ENCODE measurements around the gene KLF2.

KLF2 gene

DNA sequence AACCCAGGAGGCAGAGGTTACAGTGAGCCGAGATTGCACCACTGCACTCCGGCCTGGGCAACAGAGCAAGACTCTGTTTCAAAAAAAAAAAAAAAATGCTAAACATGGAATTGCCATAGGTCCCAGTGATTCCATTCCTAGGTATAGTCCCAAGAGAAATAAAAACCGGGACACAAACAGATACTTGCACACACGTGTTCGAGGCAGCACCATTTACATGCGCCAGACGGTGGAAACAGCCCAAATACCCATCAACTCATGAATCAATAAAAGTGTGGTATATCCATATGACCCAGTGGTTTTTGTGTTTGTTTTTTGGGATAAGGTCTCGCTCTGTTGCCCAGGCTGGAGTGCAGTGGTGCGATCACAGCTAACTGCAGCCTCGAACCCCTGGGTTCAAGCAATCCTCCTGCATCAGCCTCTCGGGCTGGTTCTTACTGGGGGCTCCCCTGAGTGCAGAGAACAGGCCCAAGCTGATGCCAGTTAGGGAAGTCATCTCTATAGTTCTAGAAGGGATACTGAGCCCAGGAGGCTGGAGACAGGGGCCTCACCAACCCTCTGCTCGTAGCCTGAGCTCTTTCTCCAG is 8.5 kb downstream of the KLF2 start:
- TF ChIP-seq, protein P1, sequence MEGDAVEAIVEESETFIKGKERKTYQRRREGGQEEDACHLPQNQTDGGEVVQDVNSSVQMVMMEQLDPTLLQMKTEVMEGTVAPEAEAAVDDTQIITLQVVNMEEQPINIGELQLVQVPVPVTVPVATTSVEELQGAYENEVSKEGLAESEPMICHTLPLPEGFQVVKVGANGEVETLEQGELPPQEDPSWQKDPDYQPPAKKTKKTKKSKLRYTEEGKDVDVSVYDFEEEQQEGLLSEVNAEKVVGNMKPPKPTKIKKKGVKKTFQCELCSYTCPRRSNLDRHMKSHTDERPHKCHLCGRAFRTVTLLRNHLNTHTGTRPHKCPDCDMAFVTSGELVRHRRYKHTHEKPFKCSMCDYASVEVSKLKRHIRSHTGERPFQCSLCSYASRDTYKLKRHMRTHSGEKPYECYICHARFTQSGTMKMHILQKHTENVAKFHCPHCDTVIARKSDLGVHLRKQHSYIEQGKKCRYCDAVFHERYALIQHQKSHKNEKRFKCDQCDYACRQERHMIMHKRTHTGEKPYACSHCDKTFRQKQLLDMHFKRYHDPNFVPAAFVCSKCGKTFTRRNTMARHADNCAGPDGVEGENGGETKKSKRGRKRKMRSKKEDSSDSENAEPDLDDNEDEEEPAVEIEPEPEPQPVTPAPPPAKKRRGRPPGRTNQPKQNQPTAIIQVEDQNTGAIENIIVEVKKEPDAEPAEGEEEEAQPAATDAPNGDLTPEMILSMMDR (IDR thresholded peaks at IDR 0.05), result no peak
- H3K4me3 Mint-ChIP-seq, result no peak overlapping the region
- no peak for DNase-seq
- H3K4me1 Mint-ChIP-seq, result no peaks in the 10 kb centered on the region
- no peaks in the 10 kb centered on the region for H3K9me3 Mint-ChIP-seq
- H3K27ac Mint-ChIP-seq, result no peak overlapping the region
- H3K36me3 Mint-ChIP-seq (ENCODE audit: low read depth), result no peaks in the 10 kb centered on the region
- peaks cover 84% of the 10 kb centered on the region for H3K27me3 Mint-ChIP-seq (ENCODE audit: low read depth, poor library complexity)

DNA sequence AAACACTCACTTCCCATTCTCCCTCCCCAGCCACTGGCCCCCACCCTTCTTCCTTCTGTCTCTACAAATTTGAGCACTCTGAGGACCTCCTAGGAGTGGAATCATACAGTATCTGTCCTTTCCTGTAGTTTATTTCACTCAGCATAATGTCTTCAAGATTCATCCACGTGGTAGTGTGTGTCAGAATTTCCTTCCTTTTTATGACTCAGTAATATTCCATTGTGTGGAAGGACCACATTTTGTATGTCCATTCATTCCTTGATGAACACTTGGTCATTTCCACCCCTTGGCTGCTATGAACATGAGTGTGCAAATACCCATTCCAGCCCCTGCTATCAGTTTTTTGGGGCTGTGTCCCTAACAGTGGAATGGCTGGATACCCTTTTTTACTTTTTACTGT is 9.8 kb downstream of the KLF2 start:
- TF ChIP-seq, protein P1 (IDR thresholded peaks at IDR 0.05), result no peak
- Mint-ChIP-seq H3K27me3 (ENCODE audit: low read depth, poor library complexity) (peaks cover 82% of the 10 kb centered on the region), H3K9me3 (no peaks in the 10 kb centered on the region), H3K36me3 (ENCODE audit: low read depth) (no peaks in the 10 kb centered on the region), H3K27ac (no peak overlapping the region), H3K4me1 (peaks cover 5% of the 10 kb centered on the region), H3K4me3 (no peak overlapping the region)
- no peak for DNase-seq

GRCh38 chr19:16335226-16335625 is 10.6 kb downstream of the KLF2 start:
- TF ChIP-seq, protein P1 (IDR thresholded peaks at IDR 0.05), result no peak
- H3K4me3 Mint-ChIP-seq, result no peak overlapping the region
- peaks cover 75% of the 10 kb centered on the region for H3K27me3 Mint-ChIP-seq (ENCODE audit: low read depth, poor library complexity)
- H3K36me3 Mint-ChIP-seq (ENCODE audit: low read depth), result no peaks in the 10 kb centered on the region
- H3K9me3 Mint-ChIP-seq, result no peaks in the 10 kb centered on the region
- peaks cover 5% of the 10 kb centered on the region for H3K4me1 Mint-ChIP-seq
- H3K27ac Mint-ChIP-seq, result no peak overlapping the region
- DNase-seq, result no peak

DNA sequence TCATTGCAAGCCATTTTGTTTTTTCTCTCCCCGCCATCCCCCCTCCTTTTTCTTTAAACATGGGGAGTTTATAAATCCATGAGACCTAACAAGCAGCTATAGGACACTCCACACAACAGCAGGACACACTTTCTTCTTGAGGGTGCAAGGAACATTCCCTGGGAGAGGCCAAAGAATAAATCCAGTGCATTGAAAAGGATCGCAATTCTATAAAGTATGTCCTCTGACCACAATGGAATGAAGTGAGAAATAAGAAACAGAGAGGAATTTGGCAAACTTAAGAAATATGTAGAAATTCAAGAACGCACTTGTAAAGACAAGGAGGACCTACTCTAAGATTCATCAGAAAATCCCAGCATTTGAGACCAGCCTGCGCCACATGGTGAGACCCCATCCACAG is 11.9 kb downstream of the KLF2 start:
- no peak overlapping the region for H3K4me3 Mint-ChIP-seq
- peaks cover 5% of the 10 kb centered on the region for H3K4me1 Mint-ChIP-seq
- H3K36me3 Mint-ChIP-seq (ENCODE audit: low read depth), result no peaks in the 10 kb centered on the region
- peaks cover 65% of the 10 kb centered on the region for H3K27me3 Mint-ChIP-seq (ENCODE audit: low read depth, poor library complexity)
- H3K27ac Mint-ChIP-seq, result no peak overlapping the region
- TF ChIP-seq, protein P1 (IDR thresholded peaks at IDR 0.05), result no peak
- no peaks in the 10 kb centered on the region for H3K9me3 Mint-ChIP-seq
- DNase-seq, result no peak

DNA sequence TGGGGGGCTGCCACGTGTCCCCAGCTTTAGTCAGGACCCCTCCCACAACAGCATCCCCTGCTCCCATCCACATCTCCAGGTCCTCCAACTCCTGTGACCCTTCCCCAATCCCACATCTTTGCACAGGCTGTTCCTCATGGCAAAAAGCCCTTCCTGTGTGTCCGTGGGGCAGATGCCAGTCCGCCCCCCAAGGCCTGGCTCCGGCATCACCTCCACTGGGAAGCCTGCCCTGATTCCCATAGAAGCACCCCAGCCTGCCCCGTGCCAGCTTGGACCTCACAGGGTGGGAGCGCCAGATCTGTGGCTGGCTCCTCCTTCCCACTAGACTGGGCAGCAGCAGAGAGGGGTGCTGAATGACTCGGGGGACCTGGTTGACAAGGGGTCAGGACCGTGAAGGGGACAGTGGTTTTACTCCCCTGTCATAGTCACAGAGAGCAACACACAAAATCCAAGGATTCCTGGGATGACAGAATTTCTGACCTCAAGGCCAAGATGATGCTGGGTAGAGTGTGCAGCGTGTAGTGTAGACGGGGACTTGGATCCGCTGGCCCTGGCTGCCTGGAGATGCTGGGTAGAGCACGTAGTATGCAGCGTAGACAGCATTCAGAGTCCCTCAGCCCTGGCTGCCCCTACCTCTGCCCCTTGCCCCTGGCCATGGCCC is 13.3 kb downstream of the KLF2 start:
- TF ChIP-seq, protein P1 (IDR thresholded peaks at IDR 0.05), result no peak
- no peak overlapping the region for H3K4me3 Mint-ChIP-seq

More for the DNA sequence above, 13.3 kb downstream of the KLF2 start:
- Mint-ChIP-seq H3K36me3 (ENCODE audit: low read depth) (no peaks in the 10 kb centered on the region), H3K4me1 (peaks cover 5% of the 10 kb centered on the region), H3K27ac (no peak overlapping the region), H3K9me3 (no peaks in the 10 kb centered on the region), H3K27me3 (ENCODE audit: low read depth, poor library complexity) (peaks cover 60% of the 10 kb centered on the region)
- DNase-seq, result no peak

All from nephron progenitor cell (in vitro differentiated cells).